ENCODE results near the gene SSTR3.

SSTR3 gene

DNA sequence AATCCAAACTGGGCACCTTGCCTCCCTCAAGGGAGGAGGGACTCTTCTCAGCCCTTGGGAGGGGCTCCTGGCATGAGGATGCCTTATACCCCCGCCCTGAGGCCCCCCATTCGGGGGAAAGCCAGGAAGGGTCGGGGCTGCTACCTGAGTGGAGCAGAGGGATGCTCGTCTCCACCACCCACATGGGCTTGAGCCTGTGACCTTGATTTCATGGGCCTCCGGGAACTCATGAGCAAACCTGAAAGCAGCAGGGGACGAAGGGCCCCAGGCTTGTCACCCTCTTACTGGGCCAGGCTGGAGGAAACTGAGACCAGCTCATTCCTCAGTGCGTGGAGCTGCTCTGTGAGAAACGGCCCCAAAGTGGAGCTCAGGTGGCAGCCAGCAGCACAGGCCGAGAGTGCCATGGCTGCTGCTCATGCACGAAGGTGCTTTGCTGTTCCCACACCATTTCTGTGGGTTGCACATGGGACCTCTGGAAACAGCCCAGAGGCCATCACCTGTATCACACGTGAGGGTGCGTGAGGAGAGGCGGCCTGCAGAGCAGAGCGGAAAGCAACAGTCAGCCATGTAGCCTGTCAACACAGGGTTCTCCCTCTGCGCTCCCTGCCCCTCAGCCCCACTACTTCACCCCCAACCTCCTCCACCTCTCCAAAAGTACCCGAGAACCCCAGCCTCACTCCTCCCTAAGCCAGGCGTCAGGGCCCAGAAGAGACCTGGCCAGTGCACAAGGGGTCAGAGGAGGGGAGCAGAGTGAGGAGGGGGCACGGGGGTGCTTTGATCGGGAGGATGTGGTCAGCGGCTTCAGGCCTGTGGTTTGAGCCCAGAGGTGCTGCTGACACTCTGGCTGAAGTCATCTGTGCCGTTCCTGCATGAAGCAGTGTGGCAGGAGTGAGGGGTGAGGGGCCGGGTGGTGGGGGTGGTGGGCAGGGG lies 48.4 kb downstream of the SSTR3 start:
- no peak for DNase-seq

DNA sequence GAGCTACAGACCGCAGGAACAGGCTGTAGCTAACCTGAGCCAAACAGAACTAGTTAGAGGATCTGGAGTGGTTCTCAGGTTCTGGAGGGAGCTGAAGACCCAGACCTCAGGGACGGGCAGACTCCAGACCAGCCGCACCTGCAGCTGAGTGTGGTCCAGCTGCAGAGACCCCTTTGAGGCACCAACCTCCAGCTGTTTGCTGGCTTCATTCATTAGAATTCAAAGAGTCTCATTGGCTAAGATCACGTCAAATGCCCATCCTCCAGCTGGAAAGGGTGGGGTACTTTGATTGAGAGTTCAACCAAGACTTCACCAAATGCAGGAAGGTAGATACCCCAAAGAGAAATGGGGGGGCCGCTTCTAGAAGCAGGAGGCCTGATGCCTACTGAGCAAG lies 49.2 kb downstream of the SSTR3 start:
- DNase-seq, result no peak

DNA sequence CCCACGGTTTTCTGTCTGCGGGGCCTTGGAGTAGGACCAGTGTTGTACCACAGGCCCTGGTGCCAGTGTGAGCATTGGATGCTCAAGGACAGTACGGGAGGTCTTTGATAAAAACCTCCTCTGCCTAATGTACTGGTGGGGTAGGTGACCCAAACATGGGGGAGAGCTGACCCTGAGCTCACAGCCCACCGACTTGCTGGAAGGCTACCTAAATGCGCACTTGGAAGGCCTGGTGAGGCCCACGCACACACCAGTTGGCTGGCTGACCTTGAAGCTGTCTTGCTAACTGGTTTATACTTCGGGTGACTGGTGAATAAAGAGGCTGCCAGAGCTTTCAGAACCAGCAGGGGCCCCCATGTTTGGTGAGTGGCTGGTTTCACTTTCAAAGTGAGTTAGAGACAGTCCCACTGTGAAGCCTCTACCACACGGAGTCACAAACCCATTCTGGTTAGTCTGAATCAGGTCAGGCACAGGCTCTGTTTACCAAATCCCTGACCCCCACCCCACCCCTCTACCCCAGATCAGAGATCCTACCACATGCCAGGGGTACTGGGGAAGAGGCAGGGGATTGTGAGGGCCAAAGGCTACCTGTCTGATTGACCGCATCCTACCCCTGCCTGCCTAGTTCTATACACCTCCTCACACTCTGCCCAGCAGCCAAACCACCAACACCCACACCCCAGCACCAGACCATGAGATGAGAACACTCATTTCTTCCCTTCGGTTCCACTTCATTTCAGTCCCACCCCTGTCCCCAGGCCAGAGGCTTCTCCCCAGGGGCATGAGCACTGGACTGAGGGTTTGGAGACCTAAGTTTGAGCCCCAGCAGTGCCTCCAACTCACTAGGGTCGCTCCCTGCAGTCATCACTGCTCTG lies 49.8 kb downstream of the SSTR3 start:
- no peak for DNase-seq

DNA sequence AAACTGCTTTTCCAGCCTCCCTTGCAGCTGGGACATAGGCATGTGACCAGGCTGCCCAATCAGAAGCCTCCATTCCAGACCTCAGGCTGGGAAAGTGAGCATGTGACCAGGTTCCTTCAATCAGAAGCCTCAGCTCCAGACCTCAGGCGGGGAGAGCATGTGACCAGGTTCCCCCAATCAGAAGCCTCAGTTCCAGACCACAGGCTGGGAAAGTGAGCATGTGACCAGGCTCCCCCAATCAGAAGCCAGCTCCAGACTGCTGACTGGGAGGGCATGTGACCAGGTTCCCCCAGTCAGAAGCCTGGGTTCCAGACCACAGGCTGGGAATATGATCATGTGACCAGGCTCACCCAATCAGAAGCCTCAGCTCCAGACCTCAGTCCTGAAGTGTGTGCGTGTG lies 50.8 kb downstream of the SSTR3 start:
- no peak for DNase-seq

DNA sequence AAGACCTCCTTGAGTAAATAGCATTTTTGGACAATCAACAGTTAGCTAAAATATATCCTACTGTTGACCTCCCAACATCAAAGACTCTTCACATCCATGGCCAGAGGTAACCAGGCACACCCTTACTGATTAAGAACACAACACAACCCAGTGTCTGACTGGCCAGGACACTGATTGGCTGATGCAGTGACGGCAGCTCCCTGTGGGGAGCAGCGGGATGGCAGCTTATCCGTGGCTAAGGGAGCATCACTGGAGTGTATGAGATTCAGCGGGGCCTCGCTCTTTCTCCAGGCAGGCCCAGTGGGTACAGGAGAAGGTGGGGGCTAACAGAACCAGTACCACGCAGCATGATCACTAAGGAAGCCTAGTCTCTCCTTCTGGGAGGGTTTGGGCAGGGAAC lies 52.2 kb downstream of the SSTR3 start:
- DNase-seq, result no peak

DNA sequence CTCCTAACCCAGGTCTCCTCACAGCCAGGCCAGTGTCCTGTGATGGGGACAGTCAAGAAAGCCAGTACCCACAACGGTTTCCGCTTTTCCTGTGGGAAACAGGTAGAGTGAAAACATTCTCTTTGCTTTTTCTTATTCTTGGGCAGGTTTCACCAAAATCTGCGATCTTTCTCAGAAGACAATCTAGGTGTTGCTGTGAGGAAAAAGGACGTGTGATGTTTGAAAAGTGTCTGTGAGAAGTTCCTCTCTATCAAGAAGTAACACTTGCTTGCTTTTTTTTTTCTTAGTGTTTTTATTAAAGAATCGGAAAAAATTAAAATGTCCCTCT lies 53.4 kb downstream of the SSTR3 start:
- DNase-seq, result no peak

DNA sequence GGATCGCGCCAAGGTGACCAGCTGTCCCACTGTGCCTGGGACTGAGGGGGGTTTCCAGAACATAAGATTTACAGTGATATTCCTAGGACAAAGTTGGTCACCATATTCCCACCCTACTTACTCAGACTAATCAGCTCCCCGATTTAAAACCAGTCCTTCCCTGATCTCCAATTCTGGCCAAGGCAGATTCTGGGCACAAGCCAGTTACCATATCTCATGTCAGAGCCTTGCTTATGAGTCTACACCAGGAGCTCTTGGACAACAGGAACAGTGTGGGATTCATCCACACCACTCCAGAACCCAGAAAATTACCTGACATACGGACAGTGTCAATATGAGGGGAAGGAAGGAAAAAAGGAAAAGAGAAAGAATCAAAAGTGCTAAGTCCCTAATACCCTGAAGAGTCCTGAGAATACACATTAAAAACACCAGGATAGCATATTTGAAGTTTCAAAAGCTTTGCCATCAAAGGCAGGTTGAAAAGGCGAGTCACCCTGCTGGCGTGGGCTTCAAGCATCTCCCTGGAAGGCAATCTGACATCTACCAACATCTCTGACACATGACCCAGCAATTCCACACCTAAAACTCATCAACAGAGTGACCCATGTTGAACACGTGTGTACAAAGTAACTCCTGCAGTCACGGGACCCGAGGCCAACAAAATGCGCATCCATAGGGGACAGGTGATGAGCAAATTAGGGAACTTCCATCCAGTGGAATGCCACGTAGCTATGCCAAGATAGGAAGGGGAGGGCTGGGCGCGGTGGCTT lies 54.6 kb downstream of the SSTR3 start:
- DNase-seq, result no peak

DNA sequence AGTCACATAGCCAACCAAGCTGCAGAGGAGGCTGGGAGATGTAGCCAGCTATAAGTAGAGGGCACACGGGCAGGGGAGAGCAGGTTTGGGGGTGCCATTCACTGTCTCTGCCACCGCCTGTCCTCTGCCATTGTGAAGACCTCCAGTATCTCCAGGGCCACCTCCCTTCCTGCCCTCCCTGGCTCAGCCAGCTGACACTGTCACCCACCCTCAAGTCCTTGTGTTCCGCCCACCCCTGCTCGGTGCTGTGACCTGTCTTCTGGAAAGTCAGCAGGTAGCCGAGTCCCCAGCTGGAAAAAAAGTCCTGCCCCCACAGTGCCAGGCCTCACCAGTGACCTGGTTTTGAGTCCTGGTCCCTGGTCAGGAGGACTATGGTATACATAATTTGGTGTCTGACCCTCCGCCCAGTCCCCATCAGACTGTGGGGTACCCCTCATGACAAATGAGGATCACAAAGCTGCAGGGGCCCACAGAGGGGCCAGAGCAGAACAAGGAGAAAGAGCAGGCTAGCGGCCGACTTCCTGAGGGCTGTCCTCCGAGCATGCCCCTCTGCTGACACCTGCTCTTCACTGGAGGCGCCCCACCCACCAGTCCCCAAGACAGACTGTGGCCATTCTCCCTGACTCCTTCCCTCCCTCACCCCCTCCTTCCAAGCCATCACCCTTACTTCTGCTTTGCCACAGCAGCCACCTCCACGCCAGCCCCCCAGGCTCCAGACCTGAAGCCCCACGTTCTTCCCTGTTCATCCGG lies 55.4 kb downstream of the SSTR3 start:
- DNase-seq, result no peak

DNA sequence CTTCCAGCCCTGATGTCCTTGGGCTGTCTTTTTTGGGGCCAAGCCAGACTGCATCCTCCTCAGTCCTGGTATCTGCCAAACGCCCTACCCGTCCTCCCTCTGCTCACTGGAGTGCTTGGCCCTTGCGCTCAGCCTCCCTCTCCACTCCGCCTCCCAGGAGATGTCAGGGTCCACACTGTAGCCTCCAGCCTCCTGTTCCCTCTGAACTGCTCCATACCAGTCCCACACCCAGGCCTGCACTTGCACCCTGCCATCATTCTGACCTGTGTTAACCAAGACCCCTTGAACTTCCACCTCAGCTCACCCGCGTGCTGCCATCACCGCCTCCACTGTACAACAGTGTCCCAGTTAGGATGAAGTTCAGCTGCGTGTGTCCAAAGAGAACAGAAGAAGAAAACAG lies 56.3 kb downstream of the SSTR3 start:
- DNase-seq, result no peak

DNA sequence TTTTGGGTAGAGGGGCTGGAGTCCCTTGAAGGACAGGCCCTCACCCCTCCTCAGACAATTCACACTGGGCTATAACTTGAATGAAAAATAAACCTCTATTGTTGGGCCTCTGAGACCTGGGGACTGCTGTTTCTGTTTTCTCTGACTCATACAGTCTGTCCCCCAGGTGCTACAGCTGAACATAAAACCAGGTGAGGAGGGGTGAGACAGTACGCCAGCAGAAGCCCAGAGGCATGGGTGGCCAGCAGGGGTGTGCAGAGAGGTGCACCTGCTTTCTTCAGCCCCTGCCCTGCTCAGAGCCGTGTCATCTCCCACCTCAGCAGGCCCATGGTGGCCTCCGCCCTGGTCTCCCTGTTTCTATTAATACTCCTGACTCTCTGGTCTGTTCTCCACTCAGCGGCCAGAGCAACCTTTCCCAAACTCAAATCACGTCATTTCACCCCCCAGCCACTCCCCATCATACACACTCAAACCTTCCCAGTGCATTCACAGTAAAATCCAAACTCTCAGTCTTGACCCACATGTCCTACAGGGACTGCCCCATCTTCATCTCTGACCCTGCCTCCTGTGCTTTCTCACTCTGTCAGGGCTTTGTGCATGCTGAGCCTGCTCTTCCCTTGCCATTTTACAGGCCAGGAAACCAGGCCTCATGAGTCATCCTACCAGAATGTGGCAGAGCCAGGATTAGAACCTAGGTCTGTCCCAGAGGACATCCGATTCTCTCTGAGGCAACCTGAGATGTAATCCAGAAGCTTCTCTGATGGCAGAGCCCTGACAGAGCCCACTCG lies 57.2 kb downstream of the SSTR3 start:
- DNase-seq, result no peak

Measured in inflammatory macrophage treated with lipopolysaccharide for 1 hour (primary cell).